CD4-positive, alpha-beta T cell (primary cell): ENCODE measurements around the gene NMNAT2. TPM values are rescaled to one million over a fixed set of nuclear protein-coding genes. Genes with fewer than 3 reads are reported as not detected.
A peak's percentile ranks its signal among the peaks of the same experiment; 100 is the strongest.

Source experiments
- ATAC-seq: fragments of 200-7000 bp; cut with Tn5 transposase; one replicate; pipeline ENCODE4 v1.10.0; 2022; ENCODE audit warnings: mild to moderate bottlenecking; ENCODE audit not compliant: poor library complexity
- CTCF ChIA-PET: fragments of 350-600 bp; sonication (Branson Sonifier 250); formaldehyde crosslinking; loops from one replicate; lab custom pipeline; 2021; ENCODE audit warnings: antibody characterized with exemption, inconsistent platforms; lab: Charles Lee
- POLR2A ChIA-PET: fragments of 350-600 bp; sonication (Branson Sonifier 250); formaldehyde crosslinking; loops from one replicate; lab custom pipeline; 2021; ENCODE audit warnings: antibody characterized with exemption, inconsistent platforms; lab: Charles Lee
- DNase-seq, 14 experiments: peaks; one replicate each; pipeline ENCODE4 v3.0.0-alpha.2; 2013 to 2020; ENCODE audit warnings: mixed read lengths in 2 of 14
- H3K27ac ChIP-seq, 2 donors: one replicate each; pipeline versions ENCODE4 v1.5.1 to v1.7.0; 2013; ENCODE audit warnings: low read length in 2 of 2, low read depth in 1 of 2, mild to moderate bottlenecking in 1 of 2
- H3K27me3 ChIP-seq, 2 experiments: 1 replicate in 1 of 2; 2 replicates in 1 of 2; pipeline versions ENCODE4 v1.6.1 to v1.7.0; 2013; ENCODE audit warnings: low read length in 2 of 2, control low read depth in 1 of 2, mild to moderate bottlenecking in 1 of 2, moderate library complexity in 1 of 2; ENCODE audit not compliant: insufficient read depth in 2 of 2, control insufficient read depth in 1 of 2
- H3K36me3 ChIP-seq: one replicate; pipeline ENCODE4 v1.6.1; 2013; ENCODE audit warnings: low read length, control low read depth; ENCODE audit not compliant: insufficient read depth
- H3K4me1 ChIP-seq: one replicate; pipeline ENCODE4 v1.6.1; 2013; ENCODE audit warnings: low read length, control low read depth; ENCODE audit not compliant: insufficient read depth
- H3K4me3 ChIP-seq: one replicate; pipeline ENCODE4 v1.5.1; 2013; ENCODE audit warnings: mild to moderate bottlenecking, low read length, moderate library complexity
- H3K9me3 ChIP-seq, 2 experiments: 1 replicate in 1 of 2; 2 replicates in 1 of 2; pipeline versions ENCODE4 v1.6.1 to v1.7.0; 2013; ENCODE audit warnings: low read length in 2 of 2, mild to moderate bottlenecking in 2 of 2, control low read depth in 1 of 2, moderate library complexity in 1 of 2; ENCODE audit not compliant: control insufficient read depth in 1 of 2, insufficient read depth in 1 of 2
- H3K27ac Mint-ChIP-seq: one replicate; pipeline ENCODE4 v1.8.0; 2020; ENCODE audit warnings: mixed read lengths
- H3K27me3 Mint-ChIP-seq: one replicate; pipeline ENCODE4 v1.8.0; 2021; ENCODE audit warnings: mixed read lengths
- H3K36me3 Mint-ChIP-seq: one replicate; pipeline ENCODE4 v1.8.0; 2021; ENCODE audit warnings: low read depth, mixed read lengths
- H3K4me1 Mint-ChIP-seq: one replicate; pipeline ENCODE4 v1.8.0; 2021; ENCODE audit warnings: low read depth, mixed read lengths
- H3K4me3 Mint-ChIP-seq: one replicate; pipeline ENCODE4 v1.8.0; 2020; ENCODE audit warnings: mild to moderate bottlenecking, mixed read lengths
- H3K9me3 Mint-ChIP-seq: one replicate; pipeline ENCODE4 v1.8.0; 2020; ENCODE audit warnings: mixed read lengths
- CTCF ChIP-seq: fragments of 200-600 bp; IDR thresholded peaks from one replicate; pipeline ENCODE4 v1.8.0; 2022; ENCODE audit warnings: antibody characterized with exemption, mild to moderate bottlenecking
- intact Hi-C, 2 experiments: fragments of 100-400 bp; cut with DNase I in 1 of 2; cut with micrococcal nuclease in 1 of 2; formaldehyde crosslinking; loops; one replicate each; pipeline versions ENCODE4 v1.15.1 to v1.9.0; 2023 to 2025; cut with DNase I, micrococcal nuclease
- total RNA-seq, 174 experiments: library from RNA in 2 of 174; stranded (reverse) in 2 of 174; gene quantifications; one replicate each; pipeline ENCODE4 v1.2.3 and lab custom pipeline; 2021 to 2026

The NMNAT2 gene
- total RNA-seq, 2 experiments from 2014 or later: not detected

- Mint-ChIP-seq H3K4me3 (no peak overlapping the region), H3K27me3 (peaks cover 16% of the 10 kb centered on the region), H3K9me3 (no peaks in the 10 kb centered on the region), H3K36me3 (no peaks in the 10 kb centered on the region), H3K4me1 (no peaks in the 10 kb centered on the region), H3K27ac (no peak overlapping the region)
- no peaks in the 10 kb centered on the region for H3K27me3 ChIP-seq
- no peak overlapping the region for H3K27ac ChIP-seq
- ATAC-seq (no peak), DNase-seq (no peak)
- no peak overlapping the region for H3K4me3 ChIP-seq
- no peak for TF ChIP-seq CTCF
- ChIA-PET CTCF (no interaction called here), POLR2A (no interaction called here)
- peaks cover 5% of the 10 kb centered on the region for H3K4me1 ChIP-seq
- no peaks in the 10 kb centered on the region for H3K36me3 ChIP-seq
- H3K9me3 ChIP-seq: no peaks in the 10 kb centered on the region
- intact Hi-C loops: loop anchor here (1.0 to 5.0 kb wide), 6 partner anchors 262 to 636 kb away; no protein-coding TSS in a partner anchor
Observed at GRCh38 chr1:183281039-183281438, 137.1 kb downstream of the NMNAT2 start.

- TF ChIP-seq CTCF: no peak
- ChIA-PET CTCF (no interaction called here), POLR2A (no interaction called here)
- no peak overlapping the region for H3K4me3 ChIP-seq
- H3K36me3 ChIP-seq: no peaks in the 10 kb centered on the region
- Mint-ChIP-seq H3K36me3 (no peaks in the 10 kb centered on the region), H3K9me3 (no peaks in the 10 kb centered on the region), H3K27me3 (peaks cover 16% of the 10 kb centered on the region), H3K4me1 (no peaks in the 10 kb centered on the region), H3K27ac (no peak overlapping the region), H3K4me3 (no peak overlapping the region)
- H3K27ac ChIP-seq: no peak overlapping the region
- ATAC-seq (no peak), DNase-seq (peak in 2 of 14 experiments; percentile 47 to 62)
- H3K27me3 ChIP-seq: no peaks in the 10 kb centered on the region
- no peaks in the 10 kb centered on the region for H3K9me3 ChIP-seq
- peaks cover 5% of the 10 kb centered on the region for H3K4me1 ChIP-seq
- intact Hi-C loops: loop anchor here in 1 of 2 experiments (2.0 to 5.0 kb wide), 3 partner anchors 267 to 637 kb away; no protein-coding TSS in a partner anchor
Observed at GRCh38 chr1:183279835-183280234, 138.3 kb downstream of the NMNAT2 start.

GRCh38 chr1:183278739-183279591 lies 139.2 kb downstream of the NMNAT2 start:
- H3K27me3 Mint-ChIP-seq: peaks cover 12% of the 10 kb centered on the region
- no peaks in the 10 kb centered on the region for H3K36me3 Mint-ChIP-seq
- POLR2A ChIA-PET: no interaction called here
- H3K4me1 ChIP-seq: peaks cover 5% of the 10 kb centered on the region
- no peaks in the 10 kb centered on the region for H3K27me3 ChIP-seq
- no peaks in the 10 kb centered on the region for H3K9me3 ChIP-seq
- ATAC-seq: no peak
- no peak overlapping the region for H3K27ac ChIP-seq
- CTCF ChIA-PET: no interaction called here
- no peak for DNase-seq
- H3K27ac Mint-ChIP-seq: no peak overlapping the region
- no peaks in the 10 kb centered on the region for H3K4me1 Mint-ChIP-seq
- no peaks in the 10 kb centered on the region for H3K9me3 Mint-ChIP-seq
- intact Hi-C loops: no loop called here
- no peak overlapping the region for H3K4me3 ChIP-seq
- no peak overlapping the region for H3K4me3 Mint-ChIP-seq
- no peaks in the 10 kb centered on the region for H3K36me3 ChIP-seq
- no peak for TF ChIP-seq CTCF
